Esophagus squamous epithelium (tissue), 5 donors: ENCODE results near the gene TECPR1. TPM values are rescaled to one million over a fixed set of nuclear protein-coding genes. Genes with fewer than 3 reads are reported as not detected.

Experiments
- DNase-seq: peaks from one replicate; lab custom pipeline; 2025; lab: John Stamatoyannopoulos, UW
- H3K27ac ChIP-seq, 4 donors: fragments of 200-600 bp; sonication (generic); one replicate each; pipeline ENCODE4 v1.5.1; 2016 to 2019; ENCODE audit warnings: mild to moderate bottlenecking in 1 of 4
- H3K27me3 ChIP-seq, 4 donors: fragments of 200-600 bp; sonication (generic); 1 replicate in 3 of 4; 2 replicates in 1 of 4; pipeline versions ENCODE4 v1.5.1 to v1.6.0; 2017 to 2021; ENCODE audit warnings: antibody characterized with exemption in 1 of 4
- H3K36me3 ChIP-seq, 3 donors: fragments of 200-600 bp; sonication (generic); one replicate each; pipeline ENCODE4 v1.5.1; 2016 to 2019
- H3K4me1 ChIP-seq, 3 donors: fragments of 200-600 bp; sonication (generic); one replicate each; pipeline ENCODE4 v1.5.1; 2017 to 2019
- H3K4me3 ChIP-seq, 4 donors: fragments of 200-600 bp; sonication (generic); 1 replicate in 3 of 4; 2 replicates in 1 of 4; pipeline ENCODE4 v1.5.1; 2016 to 2019; ENCODE audit warnings: mild to moderate bottlenecking in 2 of 4, moderate library complexity in 1 of 4
- H3K9me3 ChIP-seq, 3 donors: fragments of 200-600 bp; sonication (generic); one replicate each; pipeline ENCODE4 v1.5.1; 2016 to 2019
- CTCF ChIP-seq, 6 experiments: fragments of 450-650 bp in 4 of 6; fragments of 200-600 bp in 2 of 6; sonication (generic) in 2 of 6; IDR thresholded peaks; one replicate each; pipeline ENCODE4 v1.5.1; 2016 to 2019; ENCODE audit warnings: antibody characterized with exemption in 6 of 6, mild to moderate bottlenecking in 4 of 6, moderate library complexity in 4 of 6
- POLR2A ChIP-seq, 4 donors: fragments of 450-650 bp; IDR thresholded peaks; one replicate each; pipeline ENCODE4 v1.6.1; 2017; ENCODE audit warnings: antibody characterized with exemption in 4 of 4, mild to moderate bottlenecking in 4 of 4, moderate library complexity in 3 of 4
- WGBS, 2 donors: methylation state at CpG; one replicate each; pipeline ENCODE4 v1.1.5; 2018; 5-methylcytosine and 5-hydroxymethylcytosine counted together
- intact Hi-C: fragments of 100-400 bp; cut with DNase I; formaldehyde crosslinking; loops from one replicate; pipeline ENCODE4 v1.15.0; 2022
- total RNA-seq, 4 donors: library from RNA; depleted of rRNA; stranded (reverse); fragments of >200 nt; gene quantifications; one replicate each; pipeline ENCODE4 v1.1.0, GENCODE V29; 2016
- donor health status: DM: yes; HTN: yes; CAD: no.

The TECPR1 gene
- total RNA-seq, 4 donors from 2014 or later, result 13.4 to 21.5 (median 19.0) TPM

DNA sequence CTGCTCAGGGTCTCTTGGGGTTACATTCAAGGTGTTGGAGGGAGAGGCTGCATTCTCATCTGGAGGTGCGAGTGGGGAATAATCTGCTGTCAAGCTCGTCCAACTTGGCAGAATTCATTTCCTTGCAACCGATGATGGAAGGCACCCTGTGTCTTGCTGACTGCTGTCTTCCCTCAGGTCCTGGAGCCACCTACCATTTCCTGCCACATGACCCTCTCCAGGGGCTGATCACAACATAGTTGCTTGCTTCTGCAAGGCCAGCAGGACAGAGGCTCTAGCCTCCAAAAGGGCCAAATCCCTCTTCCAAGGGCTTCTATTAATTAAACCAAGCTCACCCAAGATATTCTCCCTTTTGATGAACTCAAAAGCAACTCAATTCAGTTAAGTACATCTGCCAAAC, 15.3 kb upstream of the TECPR1 start:
- Histone ChIP-seq H3K27ac (no peak overlapping the region), H3K9me3 (no peaks in the 10 kb centered on the region), H3K4me3 (no peak overlapping the region), H3K27me3 (no peaks in the 10 kb centered on the region), H3K36me3 (peaks cover 0 to 10% (median 0%) of the 10 kb centered on the region in 3 donors), H3K4me1 (no peaks in the 10 kb centered on the region)
- intact Hi-C loops, result no loop called here
- 70 to 83% methylated on average over 2 to 3 of the region's 3 CpGs for WGBS, 2 donors
- DNase-seq, result no peak
- TF ChIP-seq CTCF (IDR thresholded peaks at IDR 0.05) (no peak), POLR2A (IDR thresholded peaks at IDR 0.05) (no peak)

DNA sequence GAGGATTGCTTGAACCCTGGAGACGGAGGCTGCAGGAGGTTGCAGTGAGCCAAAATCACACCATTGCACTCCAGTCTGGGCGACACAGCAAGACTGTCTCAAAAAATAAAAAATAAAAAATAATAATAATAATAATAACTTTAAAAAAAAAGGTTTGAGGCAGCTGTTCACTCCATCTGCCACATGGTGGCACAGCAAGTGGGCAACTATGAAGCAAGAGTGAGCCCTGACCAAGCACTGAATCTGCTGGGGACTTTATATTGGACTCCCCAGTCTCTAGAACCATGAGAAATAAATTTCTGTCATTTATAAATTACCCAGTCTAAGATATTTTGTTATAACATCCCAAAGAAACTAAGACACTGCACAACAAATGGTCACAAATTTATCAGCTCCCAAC, 14.8 kb upstream of the TECPR1 start:
- H3K27ac ChIP-seq, result no peak overlapping the region
- intact Hi-C loops, result no loop called here
- H3K36me3 ChIP-seq, result peaks cover 0 to 14% (median 0%) of the 10 kb centered on the region in 3 donors
- TF ChIP-seq CTCF (IDR thresholded peaks at IDR 0.05), result peak in 2 of 6 experiments; percentile 14 to 34
- no peak for TF ChIP-seq POLR2A (IDR thresholded peaks at IDR 0.05)
- H3K9me3 ChIP-seq, result no peaks in the 10 kb centered on the region
- no peaks in the 10 kb centered on the region for H3K27me3 ChIP-seq
- 44 to 50% methylated on average over 2 of the region's 2 CpGs for WGBS, 2 donors
- no peaks in the 10 kb centered on the region for H3K4me1 ChIP-seq
- no peak overlapping the region for H3K4me3 ChIP-seq
- no peak for DNase-seq

- peaks cover 0 to 24% (median 0%) of the 10 kb centered on the region in 3 donors for H3K36me3 ChIP-seq
- intact Hi-C loops, result no loop called here
- H3K27me3 ChIP-seq, result no peaks in the 10 kb centered on the region
- no peak overlapping the region for H3K27ac ChIP-seq
- DNase-seq, result no peak
- 84 to 85% methylated on average over 5 of the region's 5 CpGs for WGBS, 2 donors
- TF ChIP-seq CTCF (IDR thresholded peaks at IDR 0.05) (no peak), POLR2A (IDR thresholded peaks at IDR 0.05) (no peak)
- no peak overlapping the region for H3K4me3 ChIP-seq
- no peaks in the 10 kb centered on the region for H3K9me3 ChIP-seq
- H3K4me1 ChIP-seq, result no peaks in the 10 kb centered on the region
These were observed 13.8 kb upstream of the TECPR1 start for GRCh38 chr7:98265841-98266271.

- 72 to 81% methylated on average over 6 of the region's 6 CpGs for WGBS, 2 donors
- no peak overlapping the region for H3K27ac ChIP-seq
- no peaks in the 10 kb centered on the region for H3K9me3 ChIP-seq
- TF ChIP-seq CTCF (IDR thresholded peaks at IDR 0.05), result no peak
- TF ChIP-seq POLR2A (IDR thresholded peaks at IDR 0.05), result no peak
- no peak for DNase-seq
- peaks cover 0 to 76% (median 0%) of the 10 kb centered on the region in 3 donors for H3K36me3 ChIP-seq
- no peak overlapping the region for H3K4me3 ChIP-seq
- peaks cover 7 to 35% (median 8%) of the 10 kb centered on the region in 3 donors for H3K4me1 ChIP-seq
- intact Hi-C loops, result no loop called here
- H3K27me3 ChIP-seq, result no peaks in the 10 kb centered on the region
These were observed 5.7 kb upstream of the TECPR1 start for GRCh38 chr7:98257701-98258100.

- no peak overlapping the region for H3K4me3 ChIP-seq
- intact Hi-C loops, result no loop called here
- H3K4me1 ChIP-seq, result peaks cover 11 to 42% (median 13%) of the 10 kb centered on the region in 3 donors
- peaks cover 0 to 64% (median 0%) of the 10 kb centered on the region in 3 donors for H3K36me3 ChIP-seq
- H3K9me3 ChIP-seq, result no peaks in the 10 kb centered on the region
- TF ChIP-seq POLR2A (IDR thresholded peaks at IDR 0.05), result no peak
- TF ChIP-seq CTCF (IDR thresholded peaks at IDR 0.05), result no peak
- no peak overlapping the region for H3K27ac ChIP-seq
- no peaks in the 10 kb centered on the region for H3K27me3 ChIP-seq
- DNase-seq, result no peak
- 93 to 97% methylated on average over 7 of the region's 7 CpGs for WGBS, 2 donors
These were observed 4.4 kb upstream of the TECPR1 start for GRCh38 chr7:98256431-98256830.
